Chondrocyte (in vitro differentiated cells): ENCODE data around the gene GSAP. TPM values are rescaled to one million over a fixed set of nuclear protein-coding genes. Genes with fewer than 3 reads are reported as not detected.

Experiments
- DNase-seq: peaks from one replicate; pipeline ENCODE4 v3.0.0; 2021; ENCODE audit warnings: mixed read lengths, low spot score
- H3K27ac Mint-ChIP-seq: one replicate; pipeline ENCODE4 v1.8.0; 2021; ENCODE audit warnings: mild to moderate bottlenecking, moderate library complexity, mixed read lengths; ENCODE audit not compliant: unreplicated experiment
- H3K27me3 Mint-ChIP-seq: 2 replicates; pipeline ENCODE4 v1.8.0; 2021; ENCODE audit warnings: low read depth, mixed read lengths
- H3K36me3 Mint-ChIP-seq: 2 replicates; pipeline ENCODE4 v1.8.0; 2021; ENCODE audit warnings: low read depth, mixed read lengths
- H3K4me1 Mint-ChIP-seq: 2 replicates; pipeline ENCODE4 v1.8.0; 2021; ENCODE audit warnings: low read depth, mild to moderate bottlenecking, mixed read lengths
- H3K4me3 Mint-ChIP-seq: one replicate; pipeline ENCODE4 v1.8.0; 2021; ENCODE audit warnings: mild to moderate bottlenecking, moderate library complexity, mixed read lengths; ENCODE audit not compliant: unreplicated experiment
- H3K9me3 Mint-ChIP-seq: 2 replicates; pipeline ENCODE4 v1.8.0; 2021; ENCODE audit warnings: low read depth, mixed read lengths
- total RNA-seq: library from RNA; stranded (reverse); gene quantifications from 3 replicates; pipeline ENCODE4 v1.2.1, GENCODE V29; 2021
- TF ChIP-seq, protein P1 (sequence below): fragments of 200-600 bp; sonication (generic); IDR thresholded peaks from 2 replicates; pipeline ENCODE4 v1.5.0; 2021; ENCODE audit warnings: antibody characterized with exemption, mild to moderate bottlenecking, moderate library complexity

The GSAP gene
- total RNA-seq, 1 donor from 2014 or later = 1.9 TPM

DNA sequence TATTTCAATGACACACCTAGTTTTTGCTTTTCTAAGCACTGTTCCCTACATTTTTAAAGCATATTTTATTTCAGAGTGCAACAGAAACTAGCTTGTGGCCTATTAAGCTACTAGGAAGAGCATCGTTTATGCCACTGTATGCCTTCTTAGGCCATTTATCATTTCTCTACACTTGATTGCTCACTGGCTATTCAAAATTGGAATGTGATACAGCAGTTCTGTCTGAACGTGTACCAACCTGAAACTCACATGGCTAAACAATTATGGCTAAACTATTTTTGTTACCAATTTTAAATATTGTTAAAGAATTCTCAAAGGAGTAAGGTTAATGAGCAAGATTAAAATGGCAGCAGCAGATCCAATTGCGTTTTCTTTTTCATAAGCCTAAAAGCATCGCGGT lies 105.2 kb downstream of the GSAP start:
- no peak overlapping the region for H3K4me3 Mint-ChIP-seq

DNA sequence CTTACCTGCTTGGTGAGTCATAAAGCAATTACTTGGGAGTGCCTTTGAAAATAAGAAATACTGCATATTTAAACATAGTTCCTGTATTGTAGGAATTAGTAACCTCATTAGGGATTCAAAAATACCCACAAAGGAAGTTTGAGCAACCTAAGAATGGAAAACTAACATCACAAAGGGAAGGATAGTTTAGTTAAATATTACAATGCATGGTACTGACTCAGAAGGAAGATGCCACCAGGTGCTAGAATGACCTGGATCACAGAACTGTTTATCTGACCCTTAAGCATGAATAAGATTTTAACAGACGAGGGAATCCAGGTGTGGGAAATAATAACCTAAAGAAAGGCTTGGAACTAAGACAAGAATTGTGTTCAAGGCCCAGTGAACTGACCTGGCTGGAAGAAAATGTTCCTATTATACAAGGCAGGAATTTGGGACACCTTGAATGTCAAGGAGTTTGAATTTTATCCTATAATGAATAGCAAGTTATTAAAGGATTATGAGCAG lies 106.4 kb downstream of the GSAP start:
- H3K4me3 Mint-ChIP-seq = no peak overlapping the region
- no peak for DNase-seq
- no peak overlapping the region for H3K27ac Mint-ChIP-seq
- H3K9me3 Mint-ChIP-seq = no peaks in the 10 kb centered on the region
- peaks cover 12% of the 10 kb centered on the region for H3K4me1 Mint-ChIP-seq
- TF ChIP-seq, protein P1, sequence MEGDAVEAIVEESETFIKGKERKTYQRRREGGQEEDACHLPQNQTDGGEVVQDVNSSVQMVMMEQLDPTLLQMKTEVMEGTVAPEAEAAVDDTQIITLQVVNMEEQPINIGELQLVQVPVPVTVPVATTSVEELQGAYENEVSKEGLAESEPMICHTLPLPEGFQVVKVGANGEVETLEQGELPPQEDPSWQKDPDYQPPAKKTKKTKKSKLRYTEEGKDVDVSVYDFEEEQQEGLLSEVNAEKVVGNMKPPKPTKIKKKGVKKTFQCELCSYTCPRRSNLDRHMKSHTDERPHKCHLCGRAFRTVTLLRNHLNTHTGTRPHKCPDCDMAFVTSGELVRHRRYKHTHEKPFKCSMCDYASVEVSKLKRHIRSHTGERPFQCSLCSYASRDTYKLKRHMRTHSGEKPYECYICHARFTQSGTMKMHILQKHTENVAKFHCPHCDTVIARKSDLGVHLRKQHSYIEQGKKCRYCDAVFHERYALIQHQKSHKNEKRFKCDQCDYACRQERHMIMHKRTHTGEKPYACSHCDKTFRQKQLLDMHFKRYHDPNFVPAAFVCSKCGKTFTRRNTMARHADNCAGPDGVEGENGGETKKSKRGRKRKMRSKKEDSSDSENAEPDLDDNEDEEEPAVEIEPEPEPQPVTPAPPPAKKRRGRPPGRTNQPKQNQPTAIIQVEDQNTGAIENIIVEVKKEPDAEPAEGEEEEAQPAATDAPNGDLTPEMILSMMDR = no peak
- no peaks in the 10 kb centered on the region for H3K27me3 Mint-ChIP-seq
- peaks cover 3% of the 10 kb centered on the region for H3K36me3 Mint-ChIP-seq

More for the DNA sequence above, 105.2 kb downstream of the GSAP start:
- no peaks in the 10 kb centered on the region for H3K9me3 Mint-ChIP-seq
- TF ChIP-seq, protein P1 = no peak
- H3K27me3 Mint-ChIP-seq = no peaks in the 10 kb centered on the region
- H3K4me1 Mint-ChIP-seq = peaks cover 12% of the 10 kb centered on the region
- no peak overlapping the region for H3K27ac Mint-ChIP-seq
- no peak for DNase-seq
- H3K36me3 Mint-ChIP-seq = peaks cover 5% of the 10 kb centered on the region

DNA sequence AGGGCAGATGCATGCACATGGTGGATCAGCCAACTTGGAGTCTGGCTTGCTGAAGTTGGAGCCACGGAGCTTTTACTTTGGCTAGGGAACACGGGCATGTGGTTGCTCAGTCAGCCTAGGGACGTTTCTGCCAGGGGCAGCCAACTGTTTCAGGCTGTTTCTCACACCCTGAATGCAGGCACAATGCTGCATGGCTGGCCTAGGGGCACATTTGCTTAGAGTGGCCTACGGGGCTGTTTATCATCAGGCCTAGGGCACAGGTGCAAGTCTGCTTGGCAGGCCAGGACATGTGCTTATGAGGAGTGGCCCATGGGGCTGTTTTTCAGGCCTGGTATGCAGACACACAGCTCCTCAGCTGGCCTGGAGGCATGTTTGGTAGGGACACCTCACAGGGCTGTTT lies 107.4 kb downstream of the GSAP start:
- TF ChIP-seq, protein P1 = no peak
- Mint-ChIP-seq H3K9me3 (peaks cover 6% of the 10 kb centered on the region), H3K36me3 (peaks cover 3% of the 10 kb centered on the region), H3K4me3 (no peak overlapping the region), H3K27me3 (no peaks in the 10 kb centered on the region), H3K4me1 (peaks cover 12% of the 10 kb centered on the region), H3K27ac (no peak overlapping the region)
- no peak for DNase-seq

DNA sequence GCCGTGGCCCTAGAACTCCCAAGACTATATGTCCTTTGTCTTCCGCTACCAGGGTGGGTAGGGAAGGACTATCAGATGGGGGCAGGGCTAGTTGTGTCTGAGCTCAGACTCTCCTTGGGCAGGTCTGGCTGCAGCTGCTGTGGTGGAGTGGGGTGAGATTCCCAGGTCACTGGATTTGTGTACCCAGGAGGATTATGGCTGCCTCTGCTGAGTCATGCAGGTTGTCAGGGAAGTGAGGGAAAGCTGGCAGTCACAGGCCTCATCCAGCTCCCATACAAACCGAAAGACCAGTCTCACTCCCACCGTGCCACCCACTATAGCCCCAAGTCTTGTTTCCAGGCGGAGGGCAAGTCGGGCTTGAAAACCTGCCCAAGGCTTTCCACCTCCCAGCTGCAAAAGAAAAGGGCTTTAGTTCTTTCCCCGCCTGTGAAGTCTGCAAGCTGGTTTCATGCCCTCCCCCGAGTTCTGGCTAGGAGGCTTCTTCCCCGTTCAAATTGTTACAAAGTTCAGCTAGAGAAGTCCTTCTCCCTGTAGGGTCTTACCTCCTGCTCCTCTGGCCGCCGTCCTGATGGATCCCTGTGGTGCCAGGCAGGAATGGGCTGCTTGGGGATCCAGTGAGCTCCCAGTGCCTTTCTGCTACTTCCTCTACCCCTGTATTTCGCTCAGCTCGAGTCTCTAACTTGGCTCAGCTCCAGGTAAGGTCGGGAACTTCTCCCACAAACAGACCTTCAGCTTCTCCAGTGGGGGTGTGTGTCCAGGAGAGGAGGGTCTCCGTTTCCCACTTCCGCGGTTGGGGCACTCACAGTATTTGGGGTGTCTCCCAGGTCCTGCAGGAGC lies 109.7 kb downstream of the GSAP start:
- H3K27ac Mint-ChIP-seq = no peak overlapping the region
- DNase-seq = no peak
- H3K9me3 Mint-ChIP-seq = peaks cover 17% of the 10 kb centered on the region

DNA sequence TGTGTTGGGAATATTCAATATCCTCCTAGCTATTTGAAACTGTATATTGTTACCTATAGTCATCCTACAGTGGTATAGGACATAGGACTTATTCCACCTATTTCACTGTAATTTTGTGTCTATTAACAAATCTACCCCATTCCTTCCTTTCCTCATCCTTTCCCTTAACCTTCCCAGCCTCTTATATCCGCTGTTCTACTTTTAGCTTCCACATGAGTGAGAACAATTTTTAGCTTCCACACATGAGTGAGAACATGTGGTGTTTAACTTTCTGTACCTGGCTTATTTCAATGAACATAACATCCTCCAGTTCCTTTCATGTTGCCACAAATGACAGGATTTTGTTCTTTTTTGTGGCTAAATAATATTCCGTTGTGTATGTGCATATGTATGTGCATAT lies 120.6 kb downstream of the GSAP start:
- H3K36me3 Mint-ChIP-seq = peaks cover 5% of the 10 kb centered on the region
- H3K27me3 Mint-ChIP-seq = no peaks in the 10 kb centered on the region
- H3K27ac Mint-ChIP-seq = no peak overlapping the region
- H3K4me3 Mint-ChIP-seq = no peak overlapping the region
- TF ChIP-seq, protein P1 = no peak
- no peaks in the 10 kb centered on the region for H3K4me1 Mint-ChIP-seq
- no peak for DNase-seq
- H3K9me3 Mint-ChIP-seq = peaks cover 15% of the 10 kb centered on the region

More for the DNA sequence above, 109.7 kb downstream of the GSAP start:
- peaks cover 4% of the 10 kb centered on the region for H3K36me3 Mint-ChIP-seq
- no peaks in the 10 kb centered on the region for H3K27me3 Mint-ChIP-seq
- H3K4me1 Mint-ChIP-seq = peaks cover 4% of the 10 kb centered on the region
- TF ChIP-seq, protein P1 = no peak
- H3K4me3 Mint-ChIP-seq = no peak overlapping the region
